ENCODE data around the gene RC3H2.
A peak's percentile ranks its signal among the peaks of the same experiment; 100 is the strongest.

The RC3H2 gene, protein sequence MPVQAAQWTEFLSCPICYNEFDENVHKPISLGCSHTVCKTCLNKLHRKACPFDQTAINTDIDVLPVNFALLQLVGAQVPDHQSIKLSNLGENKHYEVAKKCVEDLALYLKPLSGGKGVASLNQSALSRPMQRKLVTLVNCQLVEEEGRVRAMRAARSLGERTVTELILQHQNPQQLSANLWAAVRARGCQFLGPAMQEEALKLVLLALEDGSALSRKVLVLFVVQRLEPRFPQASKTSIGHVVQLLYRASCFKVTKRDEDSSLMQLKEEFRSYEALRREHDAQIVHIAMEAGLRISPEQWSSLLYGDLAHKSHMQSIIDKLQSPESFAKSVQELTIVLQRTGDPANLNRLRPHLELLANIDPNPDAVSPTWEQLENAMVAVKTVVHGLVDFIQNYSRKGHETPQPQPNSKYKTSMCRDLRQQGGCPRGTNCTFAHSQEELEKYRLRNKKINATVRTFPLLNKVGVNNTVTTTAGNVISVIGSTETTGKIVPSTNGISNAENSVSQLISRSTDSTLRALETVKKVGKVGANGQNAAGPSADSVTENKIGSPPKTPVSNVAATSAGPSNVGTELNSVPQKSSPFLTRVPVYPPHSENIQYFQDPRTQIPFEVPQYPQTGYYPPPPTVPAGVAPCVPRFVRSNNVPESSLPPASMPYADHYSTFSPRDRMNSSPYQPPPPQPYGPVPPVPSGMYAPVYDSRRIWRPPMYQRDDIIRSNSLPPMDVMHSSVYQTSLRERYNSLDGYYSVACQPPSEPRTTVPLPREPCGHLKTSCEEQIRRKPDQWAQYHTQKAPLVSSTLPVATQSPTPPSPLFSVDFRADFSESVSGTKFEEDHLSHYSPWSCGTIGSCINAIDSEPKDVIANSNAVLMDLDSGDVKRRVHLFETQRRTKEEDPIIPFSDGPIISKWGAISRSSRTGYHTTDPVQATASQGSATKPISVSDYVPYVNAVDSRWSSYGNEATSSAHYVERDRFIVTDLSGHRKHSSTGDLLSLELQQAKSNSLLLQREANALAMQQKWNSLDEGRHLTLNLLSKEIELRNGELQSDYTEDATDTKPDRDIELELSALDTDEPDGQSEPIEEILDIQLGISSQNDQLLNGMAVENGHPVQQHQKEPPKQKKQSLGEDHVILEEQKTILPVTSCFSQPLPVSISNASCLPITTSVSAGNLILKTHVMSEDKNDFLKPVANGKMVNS

DNA sequence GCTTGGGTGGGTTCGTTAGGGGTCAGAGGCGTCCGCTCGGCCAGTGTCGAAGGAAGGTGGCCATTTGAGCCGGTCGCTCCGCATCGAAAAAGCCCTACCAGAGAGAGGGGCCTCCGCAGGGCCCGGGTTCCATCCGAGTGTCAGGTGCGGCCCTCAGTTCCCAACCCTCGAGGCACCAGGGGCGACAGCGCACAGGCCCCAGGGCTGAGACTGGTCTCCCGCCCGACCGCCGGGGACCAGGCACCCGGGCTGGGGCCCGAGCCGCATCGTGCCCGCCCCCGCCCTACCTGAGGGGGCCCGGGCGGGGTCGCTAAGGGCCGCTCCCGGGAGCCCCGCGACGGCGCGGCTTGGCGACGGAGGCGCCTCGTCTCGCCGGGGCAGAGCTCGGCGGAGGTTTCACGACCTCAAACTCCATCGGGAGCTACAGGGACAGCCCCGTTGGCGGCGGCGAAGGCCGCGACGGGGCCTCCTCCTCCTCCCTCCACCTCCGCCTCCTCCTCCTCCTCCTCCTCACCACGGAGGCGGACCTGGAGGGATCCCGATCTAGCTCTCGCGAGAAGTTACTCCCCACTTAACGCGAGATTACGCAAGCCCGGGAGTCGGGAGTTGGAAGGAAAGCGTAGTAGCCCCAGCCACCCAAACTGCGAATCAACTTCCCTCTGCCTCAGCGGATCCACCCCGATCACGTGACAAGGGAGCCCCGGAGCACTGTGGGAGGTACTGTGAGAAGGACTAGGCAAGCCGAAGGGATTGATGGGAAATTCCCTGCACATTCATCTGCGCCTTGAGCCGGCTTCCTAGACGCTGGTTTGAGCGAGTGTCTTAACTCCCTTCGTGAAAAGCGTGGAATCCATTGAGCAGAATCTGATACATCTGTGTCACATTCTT is at the start of gene RC3H2:
TSS of gene RC3H2 (minus strand) at position 537 of the 888 bp plus-strand sequence. CDS start 7,850 bp downstream, outside the sequence.
- DNase-seq = peak; percentile 80 to 100 (median 99)

DNA sequence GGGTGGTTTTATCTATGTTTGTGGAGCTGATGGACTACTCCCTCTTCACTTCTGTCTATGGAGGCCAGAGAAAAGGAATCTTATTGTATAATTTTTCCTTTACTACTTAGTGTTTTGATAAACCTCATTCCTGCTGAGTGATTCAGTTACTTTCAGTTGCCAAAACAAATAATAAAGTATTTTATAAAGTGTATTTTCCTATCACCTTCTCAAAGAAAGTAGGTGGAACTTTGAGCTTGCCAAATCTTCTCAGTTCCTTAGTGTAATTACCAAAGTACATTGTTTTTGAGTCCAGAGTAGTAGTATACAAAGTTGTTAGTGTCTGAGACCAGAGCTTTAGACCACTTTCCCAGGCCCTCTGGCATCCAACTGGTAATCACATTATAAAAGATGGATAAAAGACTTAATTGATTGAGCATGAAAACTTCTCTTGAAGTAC is 49.1 kb upstream of the RC3H2 start:
- DNase-seq = no peak

DNA sequence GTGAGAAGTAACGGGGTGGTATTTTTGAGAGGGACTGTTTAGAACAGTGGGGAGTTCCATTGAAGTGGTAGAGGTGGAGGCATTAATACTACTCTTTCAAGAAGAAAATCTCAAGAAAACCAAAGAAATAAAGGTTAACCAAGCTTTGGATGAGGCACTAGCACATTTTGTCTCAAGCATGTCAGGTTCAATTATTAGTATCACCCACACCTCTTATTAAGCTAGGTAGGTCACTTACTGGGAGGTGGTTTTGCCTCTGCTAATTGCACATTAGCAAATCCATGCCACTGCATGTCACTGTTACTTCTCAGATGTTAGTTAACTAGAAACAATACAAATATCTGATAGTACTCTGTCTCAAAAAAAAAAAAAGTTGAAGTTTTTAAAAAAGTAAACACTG is 45.9 kb upstream of the RC3H2 start:
- DNase-seq = no peak

DNA sequence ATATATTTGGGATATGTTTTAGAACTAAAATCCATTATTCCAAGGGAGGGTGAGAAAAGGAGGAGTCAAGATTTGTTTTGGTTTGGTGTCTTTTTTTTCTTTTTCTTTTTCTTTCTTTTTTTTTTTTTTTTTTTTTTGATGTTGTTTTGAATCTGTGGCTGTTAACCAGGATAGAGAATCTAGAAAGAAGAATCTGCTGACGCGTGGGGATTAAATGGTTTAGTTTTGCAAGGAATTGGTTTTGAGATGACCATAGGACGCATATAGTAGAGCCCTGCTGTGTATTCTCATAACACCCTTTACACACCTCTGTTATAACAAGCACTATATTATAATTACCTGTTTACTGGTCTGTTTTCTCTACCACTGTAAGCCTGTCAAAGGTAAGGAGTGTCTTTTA is 45.1 kb upstream of the RC3H2 start:
- DNase-seq = no peak

DNA sequence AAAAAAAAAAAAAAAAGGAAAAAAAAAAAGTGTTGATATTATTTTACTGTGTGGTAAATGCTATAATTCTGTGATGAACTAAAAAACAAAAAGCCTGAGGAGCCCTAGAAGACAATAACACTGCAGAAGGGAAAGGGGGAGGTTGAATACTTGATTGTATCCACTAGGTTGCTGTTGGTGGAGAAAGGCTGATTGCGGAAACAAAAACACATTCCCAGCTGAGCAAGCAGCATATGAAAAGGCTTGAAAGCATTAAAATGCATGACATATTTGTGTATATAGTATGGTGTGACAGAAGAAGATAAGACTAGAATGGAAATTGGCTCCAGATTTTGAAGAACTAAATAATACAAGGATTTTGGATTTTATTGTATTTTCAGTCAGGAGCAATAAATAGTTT is 44.5 kb upstream of the RC3H2 start:
- peak in 1 of 56 donors; percentile 1 for DNase-seq

DNA sequence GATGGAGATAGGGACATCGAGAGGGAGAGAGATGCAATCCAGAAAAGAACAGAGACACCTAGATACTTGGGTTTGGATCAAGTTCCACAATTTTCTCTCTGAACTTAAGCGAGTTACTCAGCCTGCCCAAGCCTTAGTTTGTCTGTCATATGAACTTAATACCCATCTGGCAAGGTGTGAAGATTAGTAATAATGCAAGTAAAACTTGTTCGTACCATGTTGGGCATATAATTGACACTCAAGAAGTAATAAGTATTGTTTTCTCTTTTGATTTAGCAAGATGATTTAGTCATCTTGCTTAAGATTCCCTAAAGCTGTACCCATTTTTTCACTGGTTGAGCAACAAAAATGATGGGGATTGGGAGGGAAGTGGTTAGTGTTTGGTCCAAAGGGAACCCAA is 43.2 kb upstream of the RC3H2 start:
- DNase-seq = no peak

DNA sequence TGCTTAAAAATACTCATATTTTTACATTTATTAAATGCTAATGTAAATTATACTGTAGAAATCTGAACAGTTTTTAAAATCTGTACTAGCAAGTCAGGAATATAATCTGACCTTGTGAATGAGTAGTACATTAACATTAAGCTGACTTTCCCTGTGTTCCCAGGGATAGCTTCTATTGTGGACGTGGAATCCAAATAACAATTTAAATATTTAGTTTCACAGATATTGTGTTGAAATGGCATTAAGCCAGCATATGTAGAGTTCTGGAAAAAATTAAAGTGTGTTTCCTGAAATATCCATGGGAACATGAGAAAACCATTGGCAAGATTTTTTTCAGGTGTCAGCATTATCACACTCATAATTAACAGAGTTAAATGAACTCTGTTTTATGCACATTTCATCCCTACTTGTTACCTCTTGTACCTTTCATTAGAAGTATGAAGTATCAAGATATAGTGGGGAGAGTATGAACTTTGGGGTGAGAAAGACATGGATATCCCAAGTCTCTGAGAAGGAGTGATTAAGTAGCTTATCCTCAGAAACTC is 41.4 kb upstream of the RC3H2 start:
- no peak for DNase-seq

DNA sequence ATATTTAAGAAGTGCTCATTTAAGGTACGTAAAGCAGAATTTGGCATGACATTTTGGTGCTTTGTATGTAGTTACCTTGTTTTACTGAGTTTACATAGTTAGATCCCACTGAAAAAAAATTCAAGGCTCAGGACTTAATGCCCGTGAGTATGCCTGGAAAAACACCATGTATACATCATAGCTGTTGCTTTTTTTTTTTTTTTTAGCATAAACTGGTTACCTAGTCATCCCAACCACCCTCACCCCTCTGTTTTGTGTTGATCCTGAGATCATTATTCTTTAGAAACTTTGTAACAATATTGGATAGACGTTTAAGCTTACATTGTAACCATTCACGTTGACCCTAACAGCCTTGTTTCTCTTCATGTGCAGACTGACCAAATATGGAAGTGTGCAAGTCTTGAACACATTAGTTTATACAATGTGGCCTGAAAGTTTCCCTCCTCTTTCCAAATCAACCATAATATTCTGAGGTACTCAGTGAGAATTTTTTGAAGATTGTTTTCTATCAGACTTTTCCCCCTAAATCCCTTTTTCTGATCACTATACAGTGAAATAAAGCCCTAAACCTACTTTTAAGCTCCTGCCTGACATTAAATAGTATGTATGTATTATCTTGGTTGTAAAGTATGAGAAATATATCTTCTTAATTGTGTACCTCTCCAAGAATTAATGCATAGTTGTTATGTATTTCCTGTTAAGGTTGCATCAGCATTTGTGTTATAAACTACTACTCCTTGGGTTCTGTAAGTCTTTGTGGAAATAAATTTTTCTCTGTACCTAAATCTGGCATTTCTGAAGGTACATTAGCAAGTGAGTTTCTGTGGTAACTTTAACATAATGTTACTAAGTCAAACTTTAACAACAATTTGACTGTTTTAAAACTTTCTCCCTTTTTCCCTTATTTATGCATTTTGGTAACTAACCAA is 40.1 kb upstream of the RC3H2 start:
- no peak for DNase-seq

DNA sequence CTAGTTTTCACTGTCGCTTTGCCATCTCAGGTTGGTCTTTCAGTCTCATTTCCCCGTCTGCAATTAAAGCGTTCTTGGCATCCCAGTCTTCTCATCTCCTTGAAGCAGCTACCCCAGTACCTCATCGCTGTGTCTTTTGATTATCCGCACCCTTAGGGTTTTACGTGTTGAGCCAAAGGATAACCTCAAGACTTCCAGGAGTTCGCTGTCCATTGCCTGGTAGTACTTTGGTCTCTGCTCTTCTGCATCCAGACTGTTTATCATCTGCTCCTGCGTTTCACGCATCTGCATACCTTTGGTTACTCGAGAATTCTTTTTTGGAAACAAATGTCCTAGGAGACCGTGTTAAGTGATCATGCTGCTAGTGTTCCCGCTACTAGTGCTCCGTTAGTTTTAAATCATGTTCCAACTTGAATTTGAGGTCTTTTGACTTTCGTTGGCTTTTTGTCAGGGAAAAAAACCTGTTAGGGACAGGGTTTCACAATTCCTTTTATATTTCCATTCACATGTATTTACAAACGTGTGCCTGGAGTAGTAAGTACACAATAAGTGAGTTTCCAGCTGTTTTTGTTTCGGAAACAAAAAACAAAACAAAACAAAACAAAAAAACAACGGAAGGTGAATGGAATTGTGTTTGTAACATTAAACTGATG is 36.5 kb upstream of the RC3H2 start:
- peak in 5 of 56 donors; percentile 12 to 26 (median 21) for DNase-seq

DNA sequence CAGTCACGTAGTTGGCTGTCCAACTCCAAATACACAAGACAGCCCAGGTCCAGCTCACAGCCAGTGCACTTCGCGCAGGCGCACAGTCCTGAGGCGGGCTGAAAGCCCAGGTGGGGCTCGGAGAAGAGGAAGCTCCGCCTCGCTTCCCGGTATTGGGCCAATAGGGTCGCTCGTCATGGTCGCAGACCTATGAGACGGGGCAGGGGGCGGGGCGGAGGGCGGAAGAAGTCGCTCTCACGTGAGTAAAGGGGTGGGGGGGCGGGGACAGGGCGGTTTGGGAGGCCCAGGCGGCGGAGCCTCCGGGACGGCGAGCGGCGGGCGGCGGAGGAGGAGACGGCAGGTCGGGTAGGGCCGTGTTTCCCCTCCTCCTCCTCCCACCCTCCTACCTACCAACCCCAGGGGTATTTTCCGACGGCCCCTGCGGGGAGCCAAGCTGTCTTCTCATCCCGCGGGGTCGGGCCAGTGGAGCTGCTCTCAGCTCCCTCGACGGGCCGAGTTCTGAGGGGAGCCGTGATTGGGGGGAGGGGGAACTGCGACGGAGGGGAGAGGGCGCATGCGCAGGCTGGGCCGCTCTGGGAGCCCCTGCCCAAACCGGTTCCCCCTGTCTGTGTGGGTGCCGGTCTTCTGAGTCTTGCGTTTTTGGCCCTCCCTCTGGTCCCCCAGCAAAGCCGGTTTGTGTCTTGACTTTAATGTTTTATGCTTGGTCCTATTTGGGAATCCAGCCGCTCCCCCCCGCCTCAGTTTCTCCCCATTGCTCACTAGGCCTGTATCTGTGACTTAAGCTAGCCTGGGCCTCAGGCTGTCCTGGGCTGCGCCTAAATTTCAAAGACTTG is 35.8 kb upstream of the RC3H2 start, which contains the start of gene RABGAP1:
TSS of gene RABGAP1 (plus strand) at position 272 of the 833 bp plus-strand sequence. CDS start 16,040 bp downstream, outside the sequence.
- DNase-seq = peak; percentile 48 to 99 (median 97)

DNA sequence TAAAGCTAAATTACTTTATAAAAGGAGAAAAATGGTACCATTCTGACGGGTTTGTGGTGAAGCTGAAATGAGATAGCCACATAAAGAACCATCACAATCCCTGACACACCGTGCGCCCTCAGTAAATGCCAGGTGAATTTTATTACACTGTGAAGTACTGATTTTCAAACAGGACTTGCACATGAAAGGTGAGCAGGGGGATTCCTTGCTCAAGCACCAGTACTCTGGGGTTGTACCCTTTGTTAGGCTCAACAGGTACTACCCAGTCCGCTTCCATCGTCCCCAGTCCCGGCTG is 35.2 kb upstream of the RC3H2 start:
- DNase-seq = no peak

DNA sequence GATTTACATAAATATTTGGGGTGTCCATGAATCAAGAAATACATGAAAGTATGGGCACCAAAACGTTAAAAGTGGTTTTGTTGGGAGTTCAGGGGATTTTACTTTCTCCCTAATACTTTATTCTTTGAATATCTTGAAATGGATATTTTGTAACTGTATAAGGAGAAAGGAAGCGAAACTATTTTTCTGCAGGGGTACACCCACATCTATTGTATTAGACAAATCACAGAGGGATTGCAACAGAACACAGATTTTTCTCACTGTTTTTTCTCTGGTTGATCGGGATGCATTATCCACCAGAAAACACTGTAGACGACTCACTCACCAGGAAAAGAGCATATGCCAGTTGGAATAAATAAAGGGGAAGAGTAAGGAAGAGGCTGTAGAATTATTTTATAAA is 34.4 kb upstream of the RC3H2 start:
- DNase-seq = no peak

DNA sequence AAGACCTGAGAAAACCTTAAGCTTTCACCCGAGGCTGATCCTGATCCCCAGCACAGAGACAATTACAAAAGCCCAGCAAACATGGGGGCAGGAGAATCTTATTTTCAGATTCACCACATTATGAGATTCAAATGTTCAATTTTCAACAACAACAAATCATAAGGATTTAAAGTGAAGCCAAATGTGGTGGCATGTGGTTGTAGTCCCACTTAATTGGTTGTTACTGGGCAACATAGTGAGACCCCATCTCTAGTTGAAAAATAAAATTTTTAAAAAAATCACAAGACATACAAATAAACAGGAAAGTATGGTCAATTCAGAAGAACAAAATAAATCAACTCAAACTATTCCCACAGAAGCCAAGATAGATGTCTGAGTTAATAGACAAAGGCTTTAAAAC is 31.7 kb upstream of the RC3H2 start:
- DNase-seq = no peak

DNA sequence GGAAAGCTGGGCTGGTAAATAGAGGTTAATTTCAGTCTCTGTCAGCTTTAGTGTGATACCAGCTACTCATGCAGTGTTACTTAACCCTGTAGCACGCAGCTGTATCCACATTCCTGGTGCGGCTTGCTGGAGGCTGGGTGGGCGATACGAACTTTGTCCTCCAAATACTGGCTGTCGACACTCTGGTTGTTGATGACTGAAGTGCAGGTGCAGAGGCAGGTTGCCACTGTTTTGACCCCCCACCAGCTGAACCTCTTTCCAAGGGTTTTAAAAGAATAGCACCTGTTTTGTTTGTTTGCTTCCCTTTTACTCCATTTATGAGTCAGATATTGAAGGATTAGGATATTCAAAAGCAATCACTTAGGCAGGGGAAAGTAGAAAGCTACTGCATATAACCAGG is 31.3 kb upstream of the RC3H2 start:
- no peak for DNase-seq

DNA sequence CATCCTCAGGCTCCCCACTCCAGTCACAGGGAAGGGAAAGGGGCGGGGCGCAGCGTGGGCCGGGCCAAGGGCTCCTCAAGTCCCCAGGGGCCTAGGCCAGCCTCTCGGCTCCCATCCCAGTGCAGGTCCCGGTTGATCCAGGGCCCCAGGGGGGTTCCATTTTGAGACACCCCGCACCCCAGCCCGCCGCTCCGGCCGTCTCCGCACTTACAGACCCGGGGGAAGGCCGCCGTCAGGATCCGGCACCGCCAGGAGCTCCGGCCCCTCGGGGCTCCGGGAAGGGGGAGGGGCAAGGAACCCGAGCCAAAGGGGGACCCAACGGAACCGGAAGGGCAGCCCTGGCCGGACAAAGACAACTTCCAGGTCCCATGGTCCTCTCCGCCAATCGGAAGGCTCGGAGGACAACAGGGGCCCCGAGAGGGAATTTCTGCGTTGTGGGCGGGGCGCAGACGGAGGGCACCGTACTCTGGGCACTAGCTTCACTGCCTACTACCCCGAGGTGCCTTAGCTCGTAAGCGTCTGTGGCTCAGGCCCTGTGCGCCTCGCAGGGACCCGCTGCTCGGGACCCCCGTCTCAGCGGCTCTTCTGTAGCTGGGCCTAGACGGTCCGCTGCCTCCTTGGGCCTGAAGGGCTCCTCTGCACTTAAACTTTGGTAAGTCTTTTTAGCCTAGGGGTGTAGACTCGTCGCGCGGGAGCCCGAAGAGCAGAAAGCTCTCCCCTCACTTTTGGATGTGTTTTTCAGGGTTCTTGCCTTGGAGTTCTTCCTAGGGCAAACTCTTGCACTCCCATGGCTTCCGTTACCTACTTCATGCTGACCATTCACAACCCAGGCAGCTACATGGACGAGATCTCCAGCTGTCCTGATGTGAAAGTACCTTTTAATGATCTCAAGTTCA is 26.3 kb upstream of the RC3H2 start, which contains the start of gene ZBTB26:
TSS of gene ZBTB26 (minus strand) at position 287 of the 896 bp plus-strand sequence. CDS start 11,578 bp downstream, outside the sequence.
- peak; percentile 44 to 97 (median 92) for DNase-seq

DNA sequence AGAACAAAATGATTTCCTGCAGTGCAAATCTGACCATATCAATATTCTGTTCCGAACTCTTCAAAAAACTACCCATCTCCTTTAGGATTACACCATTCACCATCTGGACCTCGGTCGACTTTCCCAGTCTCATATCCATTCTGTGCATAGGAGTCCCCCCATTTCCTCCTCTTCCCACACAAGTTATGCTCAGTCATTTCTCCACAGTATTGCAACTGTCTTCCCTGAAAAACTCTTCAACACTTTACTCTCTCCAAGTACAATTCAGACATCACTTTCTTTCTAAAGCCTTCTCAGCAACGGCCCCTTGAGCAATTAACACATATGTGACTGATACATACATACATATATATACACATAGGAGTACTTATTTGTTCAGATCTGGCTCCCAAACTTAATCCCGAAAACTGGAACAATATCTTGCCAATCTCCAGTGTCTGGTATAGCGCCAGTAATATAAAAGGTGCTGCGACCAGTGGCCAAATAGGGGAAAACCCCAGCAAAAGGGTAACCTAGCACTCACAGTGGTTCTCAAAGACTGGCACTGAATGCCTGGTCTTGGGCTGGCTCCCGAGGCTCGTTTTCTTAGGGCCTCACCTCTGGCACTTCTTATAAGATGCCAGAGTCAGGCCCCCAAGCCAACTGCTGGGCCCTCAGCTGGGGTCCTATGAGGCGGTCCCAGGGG is 25.5 kb upstream of the RC3H2 start:
- DNase-seq = no peak

All from amygdala (tissue), 56 donors.